ENCODE data around the gene CCL14.
"Not testable (repeated sequence)": the region's sequence is repeated elsewhere in the genome, so short reads cannot be mapped to it uniquely, and the experiment has no call there.

The CCL14 gene

DNA sequence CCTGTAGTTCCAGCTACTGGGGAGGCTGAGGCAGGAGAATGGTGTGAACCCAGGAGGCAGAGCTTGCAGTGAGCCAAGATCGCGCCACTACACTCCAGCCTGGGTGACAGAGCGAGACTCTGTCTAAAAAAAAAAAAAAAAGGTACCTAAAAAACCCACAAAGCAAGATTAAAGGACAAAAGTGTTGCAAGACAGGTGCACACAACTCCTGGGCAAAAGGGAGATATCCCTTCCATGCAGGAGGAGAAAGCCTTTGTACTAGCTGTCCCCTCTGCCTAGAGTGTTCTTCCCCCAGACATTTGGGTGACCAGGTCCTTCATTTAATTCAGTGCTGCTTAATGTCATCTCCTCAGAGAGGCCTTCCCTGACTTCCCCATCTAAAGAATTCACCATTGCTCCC, 48.0 kb downstream of the CCL14 start:
- DNase-seq, result not testable (repeated sequence)

DNA sequence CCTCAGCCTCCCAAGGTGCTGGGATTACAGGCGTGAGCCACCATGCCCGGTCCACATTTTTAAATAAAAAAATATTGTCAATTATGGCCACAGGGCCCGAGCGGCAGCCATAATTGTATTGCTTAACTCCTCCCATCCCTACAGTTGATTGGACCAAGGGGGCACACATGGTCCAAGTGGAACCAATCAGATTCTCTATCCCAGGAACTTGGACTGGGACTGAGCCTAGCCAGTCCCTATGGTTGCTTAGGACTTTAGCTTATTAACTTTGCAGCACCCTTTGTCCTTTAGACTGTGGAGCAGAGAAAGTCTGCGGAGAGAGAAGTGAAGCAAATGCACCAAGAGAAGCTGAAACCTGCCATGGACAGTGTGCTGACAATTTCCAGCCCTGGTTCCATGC, 50.5 kb downstream of the CCL14 start:
- no peak for DNase-seq

DNA sequence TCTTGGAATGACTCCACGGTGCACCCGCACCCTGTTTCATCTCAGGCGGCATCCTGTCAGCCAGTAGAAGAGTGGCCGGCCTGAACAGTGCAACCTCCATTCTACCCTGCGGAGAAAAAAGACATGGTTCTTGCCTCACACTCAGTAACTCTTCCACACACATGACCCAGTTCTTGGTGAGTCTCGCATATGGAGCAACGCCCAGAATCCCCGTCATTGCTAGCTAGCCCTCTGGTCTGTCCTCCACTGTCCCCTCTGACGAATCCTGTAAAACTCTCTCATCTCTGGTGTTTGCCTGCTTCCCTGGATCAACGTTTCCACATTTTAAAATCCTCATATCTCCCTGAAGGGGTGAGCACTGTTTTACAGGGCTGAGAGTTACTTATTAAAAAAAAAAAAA, 51.8 kb downstream of the CCL14 start:
- DNase-seq, result no peak

Data from activated CD4-positive, alpha-beta T cell treated with anti-CD3 and anti-CD28 coated beads, Interleukin-2, amount 50 U/mL, for 48 hours (primary cell).